CD4-positive, alpha-beta T cell treated with Interleukin-15 for 4 hours (primary cell): Measurements from ENCODE around the gene SVOP.
"Not testable (repeated sequence)": the region's sequence is repeated elsewhere in the genome, so short reads cannot be mapped to it uniquely, and the experiment has no call there.

Source experiments
- DNase-seq: peaks from one replicate; pipeline ENCODE4 v3.0.0-alpha.2; 2020; ENCODE audit warnings: low spot score

The SVOP gene

DNA sequence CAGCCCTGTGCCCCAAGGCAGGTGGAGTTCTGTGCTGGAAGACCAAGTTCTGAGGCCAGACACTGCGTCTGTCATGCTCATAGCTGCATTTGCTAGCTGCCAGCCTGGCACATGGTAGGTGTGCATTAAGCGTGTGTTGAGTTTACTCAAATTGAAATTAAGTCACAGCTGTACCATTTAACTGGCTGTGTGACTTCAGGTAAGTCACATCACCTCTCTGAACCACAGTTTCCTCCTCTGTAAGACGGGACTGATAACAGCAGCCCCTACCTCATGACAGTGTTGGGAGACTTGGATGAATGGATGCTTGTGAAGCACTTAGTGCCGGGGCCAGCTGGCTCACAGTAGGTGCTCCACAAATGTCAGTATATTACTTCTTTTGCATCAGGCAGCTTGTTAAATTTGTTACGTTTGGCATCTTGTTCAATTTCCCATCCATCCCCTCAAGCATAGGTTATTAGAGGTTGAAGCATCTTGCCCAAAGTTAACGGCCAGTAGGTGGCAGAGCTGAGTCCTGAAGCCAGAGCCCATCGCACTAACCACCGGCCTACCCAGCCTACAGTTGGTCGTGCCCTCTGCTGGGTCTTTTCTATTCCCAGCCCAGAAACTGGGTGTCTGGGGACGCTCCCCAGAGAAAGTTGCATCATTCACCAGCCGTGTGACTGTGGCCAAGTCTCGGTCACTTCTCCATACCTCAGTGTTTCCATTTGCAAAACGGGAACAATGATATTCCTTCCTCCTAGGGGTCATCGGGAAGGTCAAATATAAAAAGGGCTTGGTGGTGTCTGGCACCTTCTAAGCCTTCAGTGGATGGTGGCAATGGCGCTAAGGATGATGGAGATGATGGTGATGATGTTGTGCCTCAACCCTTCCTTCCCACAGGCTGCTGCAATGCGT lies 136.5 kb downstream of the SVOP start:
- peak; percentile 68 for DNase-seq

DNA sequence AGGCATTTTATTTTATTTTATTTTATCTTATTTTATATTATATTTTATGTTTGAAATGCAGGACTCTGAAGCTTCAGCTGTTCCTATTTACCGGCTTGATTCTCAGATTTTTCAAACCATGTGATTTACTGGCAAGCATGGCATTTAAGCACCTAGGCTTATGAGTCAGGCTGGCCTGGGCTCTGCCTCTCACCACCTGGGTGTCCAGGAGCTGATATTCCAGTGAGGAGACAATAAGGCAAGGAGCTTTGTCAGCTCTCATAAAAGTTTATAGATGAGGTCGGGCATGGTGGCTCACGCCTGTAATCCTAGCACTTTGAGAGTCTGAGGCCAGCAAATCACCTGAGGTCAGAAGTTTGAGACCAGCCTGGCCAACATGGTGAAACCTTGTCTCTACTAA lies 138.9 kb downstream of the SVOP start:
- no peak for DNase-seq

DNA sequence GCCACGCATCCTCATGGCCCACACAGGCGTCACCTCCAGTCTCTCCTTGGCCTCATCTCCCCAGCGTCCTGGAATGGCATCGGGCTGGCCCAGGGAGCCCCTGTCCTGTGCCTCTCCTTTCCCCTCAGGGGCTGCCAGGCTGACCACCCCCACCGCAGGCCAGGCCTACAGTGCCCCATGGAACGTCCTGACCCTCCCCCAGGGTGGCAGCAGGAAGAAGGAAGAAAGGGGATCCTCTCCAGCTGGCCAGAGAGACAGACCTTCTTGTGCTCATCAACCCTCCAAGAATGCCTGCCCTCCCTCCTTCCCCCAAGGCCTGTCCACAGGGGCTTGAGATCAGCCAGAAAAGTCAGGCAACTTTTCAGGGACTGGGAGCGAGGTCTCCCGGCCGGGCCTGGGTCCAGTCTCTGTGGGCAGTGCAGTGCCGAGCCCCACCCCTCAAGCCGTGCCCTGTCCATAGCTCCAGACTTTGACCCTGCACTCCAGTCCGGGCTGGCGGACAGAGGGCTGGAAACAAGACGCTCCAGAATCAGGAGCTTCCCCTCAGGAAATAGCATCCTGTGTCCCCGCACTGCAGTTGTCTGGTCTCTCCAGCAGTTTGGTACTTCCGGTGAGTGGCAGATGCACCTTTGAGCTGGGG lies 141.1 kb downstream of the SVOP start, which contains the start of gene DAO:
TSS of gene DAO (plus strand) at position 478 of the 640 bp plus-strand sequence. CDS start 4,915 bp downstream, outside the sequence.
- DNase-seq = no peak

DNA sequence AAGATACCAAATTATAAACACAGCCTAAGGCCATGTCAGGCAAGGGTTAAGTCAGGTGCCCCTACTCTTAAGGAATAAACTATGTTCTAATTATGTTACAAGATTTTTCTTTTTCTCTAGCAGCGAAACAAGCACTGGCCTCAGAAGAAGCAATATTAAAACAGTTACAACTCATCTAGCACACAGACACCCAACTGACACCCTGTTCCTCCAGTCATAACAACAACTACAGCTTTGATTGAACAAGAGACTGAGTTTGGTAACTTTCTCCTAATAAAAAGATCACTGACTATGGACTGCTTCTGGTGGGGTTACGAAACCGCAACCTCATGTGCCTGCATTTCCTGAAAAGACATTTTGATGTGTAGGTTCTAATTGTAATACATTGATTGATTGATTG lies 144.3 kb downstream of the SVOP start:
- DNase-seq = no peak

DNA sequence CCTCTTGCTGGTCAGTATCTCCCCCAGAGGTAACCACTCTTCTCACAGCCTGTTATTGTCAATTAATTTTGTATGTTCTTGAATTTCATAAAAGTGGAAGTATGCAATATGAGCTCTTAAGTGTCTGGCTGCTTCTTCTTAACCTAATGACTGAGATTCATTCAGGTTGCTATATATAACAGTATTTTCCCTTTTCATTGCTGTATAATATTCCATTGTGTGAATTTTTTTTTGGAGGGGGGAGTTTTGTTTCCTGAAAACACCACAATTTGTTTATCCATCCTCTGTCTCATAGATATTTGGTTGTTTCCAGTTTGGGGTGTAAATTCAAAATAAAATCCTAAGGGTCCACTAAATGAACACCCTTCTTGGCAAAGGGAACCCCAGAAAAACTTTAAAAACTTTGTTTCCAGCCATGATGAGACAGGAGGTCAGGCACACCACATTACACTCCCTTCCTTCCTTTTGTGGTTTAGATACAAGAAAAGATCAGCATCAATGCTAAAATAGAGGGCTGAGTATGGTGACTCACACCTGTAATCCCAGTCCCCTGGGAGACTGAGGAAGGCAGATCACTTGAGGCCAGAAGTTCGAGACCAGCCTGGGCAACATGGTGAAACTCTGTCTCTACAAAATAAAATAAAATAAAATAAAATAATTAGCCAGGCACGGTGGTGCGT lies 145.0 kb downstream of the SVOP start:
- DNase-seq = no peak

DNA sequence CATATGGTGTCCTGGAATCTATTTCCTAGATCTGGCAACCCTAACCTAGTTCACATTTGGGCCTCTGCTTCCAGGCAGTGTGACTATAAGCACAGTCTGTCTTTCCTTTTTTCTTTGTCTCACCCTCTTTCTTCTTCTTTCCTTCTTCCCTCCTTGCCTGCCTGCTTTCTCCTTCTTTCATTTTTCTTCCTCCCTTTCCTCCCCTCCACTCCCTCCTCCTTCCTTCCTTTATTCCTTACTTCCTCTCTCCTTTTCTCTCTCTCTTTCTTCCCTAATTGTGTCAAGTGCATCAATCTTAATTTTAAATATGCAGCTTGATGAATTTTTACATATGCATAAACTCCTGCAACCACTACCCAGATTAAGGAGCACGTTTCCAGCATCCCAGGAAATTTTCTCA lies 145.6 kb downstream of the SVOP start:
- no peak for DNase-seq

DNA sequence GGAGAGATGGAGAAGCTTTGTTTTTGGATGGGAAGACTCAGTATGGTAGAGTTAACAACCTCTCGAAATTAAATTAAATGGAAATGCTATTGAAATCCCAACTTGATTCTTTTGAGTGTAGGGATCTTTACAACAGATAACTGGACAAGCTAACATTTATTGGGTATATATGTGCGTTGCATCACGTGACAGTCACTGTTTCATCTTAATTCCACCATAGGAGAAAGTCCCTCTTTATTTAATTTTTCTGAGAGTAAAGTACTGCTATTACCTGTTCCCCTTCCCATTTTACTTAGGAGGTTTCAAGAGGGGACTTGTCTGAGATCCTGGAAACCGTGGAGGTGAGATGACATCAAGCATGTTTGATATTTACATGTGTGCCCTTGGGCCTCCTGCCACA lies 152.1 kb downstream of the SVOP start:
- DNase-seq = no peak

DNA sequence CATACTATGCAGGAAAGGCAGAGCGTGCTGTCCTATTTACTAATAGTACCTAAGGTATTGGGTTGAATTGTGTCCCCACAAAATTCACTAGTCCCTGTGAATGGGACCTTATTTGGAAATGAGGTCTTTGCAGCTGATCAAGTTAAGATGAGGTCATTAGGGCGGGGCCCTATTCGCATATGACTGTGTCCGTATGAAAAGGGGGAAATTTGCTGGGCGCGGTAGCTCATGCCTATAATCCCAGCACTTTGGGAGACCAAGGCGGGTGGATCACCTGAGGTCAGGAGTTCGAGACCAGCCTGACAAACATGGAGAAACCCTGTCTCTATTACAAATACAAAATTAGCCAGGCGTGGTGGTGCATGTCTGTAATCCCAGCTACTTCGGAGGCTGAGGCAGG lies 154.8 kb downstream of the SVOP start:
- DNase-seq = not testable (repeated sequence)

DNA sequence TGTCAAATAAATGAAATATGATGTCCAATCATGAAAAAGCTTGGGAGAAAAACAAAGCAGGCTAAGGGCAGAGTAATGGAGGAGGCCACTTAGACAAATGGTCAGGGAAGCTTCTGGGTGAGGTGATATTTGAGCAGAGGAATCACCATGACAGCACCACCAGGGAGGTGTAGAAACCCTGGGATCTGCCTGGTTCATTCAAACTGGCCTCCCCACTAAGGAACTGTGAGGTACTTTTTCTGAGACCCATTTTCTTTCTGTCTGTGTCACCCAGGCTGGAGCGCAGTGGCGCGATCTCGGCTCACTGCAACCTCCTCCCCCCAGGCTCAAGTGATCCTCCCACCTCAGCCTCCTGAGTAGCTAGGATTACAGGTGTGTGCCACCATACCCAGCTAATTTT lies 155.7 kb downstream of the SVOP start:
- DNase-seq = no peak

DNA sequence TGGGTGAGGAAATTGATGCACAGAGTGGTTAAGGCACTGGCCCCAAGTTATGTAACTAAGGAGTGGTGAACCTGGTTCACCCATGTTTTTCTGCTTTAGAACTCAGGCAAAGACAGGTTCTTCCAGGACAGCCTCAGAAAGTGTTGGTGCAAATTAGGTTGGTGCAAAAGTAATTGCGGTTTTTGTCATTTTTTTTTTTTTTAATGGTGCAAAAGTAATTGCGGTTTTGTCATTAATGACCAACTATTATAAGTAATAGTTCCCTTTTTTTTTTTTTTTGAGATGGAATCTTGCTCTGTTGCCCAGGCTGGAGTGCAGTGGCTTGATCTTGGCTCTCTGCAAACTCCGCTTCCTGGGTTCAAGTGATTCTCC lies 158.3 kb downstream of the SVOP start:
- DNase-seq = no peak

DNA sequence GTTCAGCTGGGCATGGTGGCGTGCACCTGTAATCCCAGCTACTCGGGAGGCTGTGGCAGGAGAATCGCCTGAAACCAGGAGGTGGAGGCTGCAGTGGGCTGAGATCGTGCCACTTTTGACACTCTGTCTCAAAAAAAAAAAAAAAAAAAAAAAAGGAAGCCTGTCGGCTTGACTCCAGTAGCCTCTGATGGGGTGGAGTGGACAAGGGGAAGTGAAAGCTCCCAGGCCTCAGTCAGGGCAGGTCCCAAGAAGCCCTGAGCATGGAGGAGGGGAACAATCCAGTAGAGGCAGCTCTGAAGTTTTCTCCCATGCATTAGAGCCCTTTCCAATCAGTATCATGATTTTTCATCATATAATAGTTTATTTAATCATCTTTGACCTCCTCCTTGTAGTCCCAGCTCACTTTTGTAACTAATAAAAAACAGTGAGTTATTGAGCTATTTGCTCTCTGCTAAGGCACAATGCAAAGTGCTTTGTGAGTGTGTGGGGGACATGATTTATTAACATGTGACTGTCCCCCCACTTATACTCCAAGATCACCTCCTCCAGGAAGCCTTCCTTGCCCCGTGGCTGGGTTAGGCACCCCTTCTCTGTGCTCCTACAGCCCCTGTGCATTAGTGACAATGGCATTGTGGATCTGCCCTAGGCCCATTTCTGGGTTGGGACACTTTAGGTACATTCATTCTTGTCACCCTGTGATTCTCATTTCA lies 158.8 kb downstream of the SVOP start:
- no peak for DNase-seq

DNA sequence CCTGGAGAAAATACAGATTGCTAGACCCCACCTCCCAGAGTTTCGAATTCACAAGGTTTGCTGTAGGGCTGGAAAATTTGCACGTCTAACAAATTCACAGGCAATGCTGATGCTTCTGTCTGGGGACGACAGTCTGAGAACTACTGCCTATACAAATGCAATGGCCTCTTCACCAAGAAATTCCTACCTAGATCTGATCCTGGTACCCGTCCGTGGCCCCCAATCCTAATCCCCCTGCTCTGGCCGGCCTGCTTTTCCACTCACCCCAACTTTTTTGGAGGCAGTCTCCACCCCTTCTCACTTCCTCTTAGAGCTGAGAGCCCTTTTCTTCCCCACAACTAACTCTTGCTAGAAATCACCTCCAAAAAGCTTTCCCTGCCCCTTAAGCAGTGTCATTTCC lies 160.4 kb downstream of the SVOP start:
- DNase-seq = no peak

DNA sequence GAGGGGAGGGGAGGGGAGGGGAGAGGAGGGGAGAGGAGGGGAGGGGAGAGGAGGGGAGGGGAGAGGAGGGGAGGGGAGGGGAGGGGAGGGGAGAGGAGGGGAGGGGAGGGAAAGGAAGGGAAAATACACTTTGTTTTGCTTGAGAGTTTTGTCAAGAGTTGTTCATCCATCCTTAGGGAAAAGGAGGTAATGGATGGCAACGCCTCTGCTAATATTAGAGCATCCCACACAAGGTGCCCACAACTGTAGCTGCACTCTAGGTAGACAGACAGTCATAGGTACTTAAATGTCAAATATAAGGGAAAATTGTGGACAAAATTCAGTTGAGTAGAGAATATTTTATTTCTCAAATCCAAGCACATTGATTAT lies 161.0 kb downstream of the SVOP start:
- DNase-seq = no peak

DNA sequence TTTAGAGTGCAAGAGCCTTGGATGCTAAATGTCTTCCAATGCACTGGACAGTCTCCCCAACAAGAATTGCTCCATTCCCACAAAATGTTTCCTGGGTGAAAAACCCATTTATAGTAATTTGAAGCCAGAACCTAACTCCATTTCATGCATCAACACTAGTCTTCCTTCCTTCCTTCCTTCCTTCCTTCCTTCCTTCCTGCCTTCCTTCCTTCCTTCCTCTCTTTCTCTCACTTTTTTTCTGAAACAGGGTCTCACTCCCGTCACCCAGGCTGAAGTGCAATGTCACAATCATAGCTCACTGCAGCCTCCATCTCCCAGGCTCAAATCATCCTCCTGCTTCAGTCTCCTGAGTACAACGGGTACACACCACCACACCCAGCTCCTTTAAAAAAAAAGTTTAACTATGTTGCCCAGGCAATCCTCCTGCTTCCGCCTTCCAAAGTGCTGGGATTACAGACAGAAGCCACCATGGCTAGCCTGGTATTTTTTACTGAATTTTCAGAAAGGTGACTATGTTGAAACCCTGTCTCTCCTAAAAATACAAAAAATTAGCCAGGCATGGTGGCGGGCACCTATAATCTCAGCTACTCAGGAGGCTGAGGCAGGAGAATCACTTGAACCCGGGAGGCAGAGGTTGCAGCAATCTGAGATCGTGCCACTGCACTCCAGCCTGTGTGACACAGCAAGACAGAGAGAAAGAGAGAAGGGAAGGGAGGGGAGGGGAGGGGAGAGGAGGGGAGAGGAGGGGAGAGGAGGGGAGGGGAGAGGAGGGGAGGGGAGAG lies 161.5 kb downstream of the SVOP start:
- DNase-seq = not testable (repeated sequence)

DNA sequence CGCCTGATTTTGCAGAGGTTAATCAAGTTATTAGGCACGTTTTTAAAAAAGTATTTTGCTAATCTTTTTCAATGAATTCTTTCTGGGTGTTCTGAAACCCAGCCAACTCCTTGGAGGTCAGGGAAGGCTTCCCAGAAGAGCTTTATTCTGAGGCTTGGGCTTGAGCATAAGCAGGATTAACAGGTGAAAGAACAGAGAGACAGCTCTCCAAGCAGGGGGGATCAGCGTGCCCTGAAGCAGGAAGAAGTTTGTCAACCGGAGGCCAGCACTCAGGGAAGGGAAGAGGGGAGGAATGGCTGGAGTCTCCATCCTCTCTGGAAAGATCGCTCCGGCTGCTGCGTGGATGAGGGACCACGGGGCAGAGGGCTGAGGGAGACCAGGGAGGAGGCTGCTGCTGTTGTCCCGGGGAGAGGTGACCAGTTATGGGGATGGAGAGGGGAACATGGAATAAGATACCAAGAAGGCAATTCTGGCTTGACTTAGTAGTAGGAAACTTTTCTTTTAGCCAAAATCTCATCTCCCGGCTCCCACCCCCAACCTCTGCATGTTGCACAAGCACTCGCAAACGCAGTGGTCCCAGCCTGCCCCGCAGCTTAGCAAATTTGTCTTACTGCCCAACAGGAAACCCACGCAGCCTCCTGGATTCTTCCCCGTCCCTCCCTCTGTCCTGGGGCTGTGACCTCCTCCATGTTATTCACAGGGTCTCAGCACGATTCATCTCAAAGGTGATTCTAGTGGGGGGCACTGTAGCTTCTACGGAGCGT lies 162.4 kb downstream of the SVOP start:
- DNase-seq = no peak
